ENCODE measurements around the gene CLTCL1.
A peak's percentile ranks its signal among the peaks of the same experiment; 100 is the strongest.

CLTCL1 gene

DNA sequence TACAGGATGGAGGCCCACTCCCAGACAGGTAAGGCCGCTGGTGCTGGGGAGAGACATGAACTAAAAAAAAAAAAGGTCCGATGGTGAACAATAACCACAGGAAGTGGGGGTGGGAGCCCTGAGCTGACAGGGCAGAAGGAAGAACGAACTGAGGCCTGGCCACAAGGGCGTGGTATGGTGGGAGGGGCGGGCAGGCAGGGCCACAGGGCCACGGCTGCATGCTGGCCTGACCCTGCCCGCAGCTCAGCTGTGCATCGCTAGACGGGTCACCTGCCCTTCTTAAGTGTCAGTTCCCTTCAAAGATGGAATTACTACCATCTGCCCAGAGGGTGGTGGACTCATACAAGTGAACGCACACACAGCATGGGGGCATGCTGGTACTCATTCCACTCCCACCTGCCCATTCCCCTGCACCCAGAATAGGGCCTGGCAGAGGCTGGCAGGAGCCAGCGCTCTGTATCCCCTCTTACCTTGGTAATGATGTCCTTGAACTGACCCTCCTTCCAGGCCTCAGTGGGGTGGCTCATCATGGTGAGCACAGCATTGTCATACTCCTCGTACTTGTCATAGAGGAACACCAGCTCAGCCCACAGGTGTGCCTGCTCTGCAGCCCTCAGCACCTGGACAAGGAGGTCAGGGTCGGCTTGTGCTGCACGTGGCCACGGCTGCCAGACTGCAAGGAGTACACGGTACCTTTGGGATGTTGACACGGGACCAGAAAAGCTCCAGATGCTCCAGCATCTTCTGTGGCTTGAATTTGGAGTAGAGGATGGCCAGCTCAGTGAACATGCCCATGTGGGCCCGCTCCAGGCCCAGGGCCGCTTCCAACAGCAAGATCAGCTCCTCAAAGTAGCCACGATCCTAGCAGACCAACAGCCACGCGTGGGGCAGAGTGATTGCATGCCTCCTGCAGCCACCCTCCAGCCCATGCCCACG, 95.5 kb downstream of the CLTCL1 start:
- DNase-seq, result no peak

GRCh38 chr22:19194766-19195536, 96.6 kb downstream of the CLTCL1 start:
- DNase-seq, result no peak

DNA sequence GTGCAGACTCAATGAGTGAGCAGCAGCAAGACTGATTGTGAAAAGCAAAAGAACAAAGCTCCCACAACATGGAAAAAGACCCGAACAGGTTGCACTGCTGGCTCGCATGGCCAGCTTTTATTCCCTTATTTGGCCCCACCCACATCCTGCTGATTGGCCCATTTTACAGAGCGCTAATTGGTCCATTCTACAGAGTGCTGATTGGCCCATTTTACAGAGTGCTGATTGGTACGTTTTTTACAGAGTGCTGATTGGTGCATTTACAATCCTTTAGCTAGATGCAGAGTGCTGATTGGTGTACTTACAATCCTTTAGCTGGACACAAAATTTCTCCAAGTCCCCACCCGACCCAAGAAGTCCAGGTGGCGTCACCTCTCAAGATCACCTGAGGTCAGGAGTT, 97.6 kb downstream of the CLTCL1 start:
- DNase-seq, result no peak

DNA sequence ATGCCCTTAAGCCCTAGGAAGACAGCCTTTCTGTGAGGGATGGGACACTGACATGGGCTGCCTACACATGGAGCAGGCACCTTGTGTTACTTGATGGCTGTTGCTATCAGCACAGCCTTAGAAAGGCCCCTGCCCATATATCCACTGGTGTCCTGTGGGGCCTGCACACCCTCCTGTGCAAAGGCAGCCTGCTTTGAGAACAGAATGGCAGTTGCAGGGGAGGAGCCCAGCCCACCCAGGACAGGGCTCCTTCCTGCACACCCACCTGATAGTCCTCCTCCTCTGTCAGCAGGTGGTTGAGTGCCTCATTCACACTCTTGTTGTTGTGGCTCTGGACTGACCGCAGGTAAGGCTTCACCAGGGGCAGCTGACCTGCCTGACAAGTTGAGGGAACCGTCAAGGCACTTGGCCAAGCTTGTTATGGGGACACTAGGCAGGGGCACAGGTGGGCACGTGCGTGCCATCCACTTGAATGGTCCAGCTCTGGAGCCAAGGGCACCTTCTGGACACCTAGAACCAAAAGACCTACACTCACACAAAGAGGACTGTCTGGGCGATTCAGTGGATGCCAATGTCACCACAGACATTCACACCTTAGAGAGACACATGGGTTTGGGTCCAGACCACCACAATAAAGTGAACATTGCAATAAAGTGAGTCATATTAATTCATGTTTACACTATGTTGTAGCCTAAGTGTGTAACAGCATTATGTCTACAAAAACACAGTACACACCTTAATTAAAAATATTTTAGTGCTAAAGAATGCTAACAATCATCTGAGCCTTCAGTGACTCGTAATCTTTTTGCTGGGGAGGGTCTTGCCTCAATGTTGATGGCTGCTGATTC, 103.6 kb downstream of the CLTCL1 start:
- DNase-seq, result no peak

DNA sequence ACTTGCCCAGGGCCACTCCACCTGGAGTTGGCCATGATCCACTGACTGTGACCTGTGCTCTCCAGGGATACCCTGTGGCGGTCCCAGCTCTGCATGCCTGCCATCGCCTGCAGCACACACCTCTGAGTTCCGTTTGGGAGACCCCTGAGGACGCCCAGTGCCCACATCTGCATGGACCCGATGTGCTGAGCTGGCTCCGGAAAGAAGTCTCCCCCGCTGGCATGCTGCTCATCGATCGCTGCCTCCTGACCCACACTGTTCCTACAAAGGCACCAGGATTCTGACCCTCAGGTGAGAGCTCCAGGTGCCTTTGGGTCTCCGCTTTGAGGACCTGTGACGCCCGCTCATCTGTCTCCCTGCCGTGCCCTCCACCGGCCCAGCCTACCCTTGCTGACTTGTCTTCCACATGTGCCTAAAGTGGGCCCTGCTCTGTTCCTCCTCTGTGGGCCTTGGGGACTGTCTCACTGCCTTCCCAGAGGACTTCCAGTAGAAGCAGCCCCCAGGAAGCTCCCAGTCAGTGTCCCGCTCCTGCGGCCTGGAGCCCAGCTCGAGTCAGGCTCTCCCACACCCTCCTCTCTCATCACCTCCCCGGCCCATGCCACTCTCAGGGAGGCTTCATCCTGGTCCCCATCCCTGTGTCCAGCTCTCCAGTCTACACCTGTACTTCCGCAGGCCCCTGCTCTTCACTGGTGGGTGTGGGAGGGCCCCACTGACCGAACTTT, 107.1 kb downstream of the CLTCL1 start:
- DNase-seq, result no peak

- no peak for DNase-seq
Observed at GRCh38 chr22:19183216-19183615, 108.3 kb downstream of the CLTCL1 start.

GRCh38 chr22:19182472-19183157, 108.9 kb downstream of the CLTCL1 start:
- DNase-seq, result no peak

DNA sequence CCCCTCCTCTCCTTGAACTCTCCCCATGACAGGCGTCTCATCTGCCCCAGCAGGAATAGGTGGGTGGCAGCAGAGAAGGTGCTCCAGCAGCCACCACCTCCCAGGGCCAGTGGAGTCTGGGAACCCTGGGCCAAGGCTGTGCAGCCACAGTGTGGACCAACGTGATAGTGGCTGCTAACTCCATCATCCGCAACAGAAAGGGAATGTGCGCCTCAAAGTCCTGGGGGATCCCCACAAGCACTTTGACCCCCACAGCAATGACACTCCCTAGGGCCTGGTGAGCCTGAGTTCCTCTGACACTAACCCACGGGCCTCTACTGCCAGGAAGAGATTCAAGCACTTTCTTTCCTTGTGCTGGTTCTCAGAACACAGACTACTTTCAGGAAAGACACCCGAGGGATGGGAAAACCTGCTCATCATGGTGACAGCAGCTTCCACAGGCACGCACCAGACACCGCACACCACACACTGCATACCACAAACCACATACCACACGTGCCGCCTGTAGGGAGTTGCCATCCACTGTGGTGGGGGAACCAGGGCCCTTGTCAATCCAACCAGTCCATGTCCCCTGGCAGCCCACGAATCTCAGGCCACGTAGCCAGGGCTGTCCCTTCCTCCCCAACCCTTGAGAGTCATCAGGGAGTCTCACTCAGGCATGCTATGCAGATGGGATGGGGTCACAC, 109.6 kb downstream of the CLTCL1 start:
- DNase-seq, result no peak

DNA sequence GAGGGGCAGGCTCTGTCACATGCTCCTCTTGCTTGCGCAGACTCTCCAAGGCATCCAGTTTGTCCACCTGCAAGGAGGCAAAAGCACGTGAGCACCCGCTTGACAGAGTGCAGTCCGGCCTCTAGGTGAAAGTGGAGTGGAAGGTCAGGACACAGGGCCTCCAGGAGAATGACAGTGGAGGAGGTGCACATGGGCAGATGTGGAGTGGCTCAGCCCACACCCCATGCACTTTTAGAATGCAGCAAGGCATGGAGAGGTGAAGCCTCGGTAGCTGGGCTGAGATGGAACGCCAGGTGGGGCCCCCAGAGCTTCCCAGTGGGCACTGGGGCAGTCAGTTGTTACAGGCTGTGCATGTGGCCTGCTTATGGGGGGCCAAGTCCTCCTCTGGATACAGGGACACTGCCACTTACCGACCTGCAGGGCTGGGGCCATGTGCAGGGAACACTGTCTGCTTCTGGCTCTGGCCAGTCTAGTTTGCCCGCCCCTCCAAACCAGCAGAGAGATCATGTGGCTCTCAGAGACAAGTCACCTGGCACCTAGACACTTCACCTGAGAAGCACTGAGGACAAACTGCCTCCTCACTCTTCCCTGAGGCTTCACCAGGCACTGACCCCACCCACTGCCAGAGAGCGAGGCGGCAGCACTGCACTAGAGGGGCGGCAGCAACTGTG, 110.6 kb downstream of the CLTCL1 start:
- no peak for DNase-seq

DNA sequence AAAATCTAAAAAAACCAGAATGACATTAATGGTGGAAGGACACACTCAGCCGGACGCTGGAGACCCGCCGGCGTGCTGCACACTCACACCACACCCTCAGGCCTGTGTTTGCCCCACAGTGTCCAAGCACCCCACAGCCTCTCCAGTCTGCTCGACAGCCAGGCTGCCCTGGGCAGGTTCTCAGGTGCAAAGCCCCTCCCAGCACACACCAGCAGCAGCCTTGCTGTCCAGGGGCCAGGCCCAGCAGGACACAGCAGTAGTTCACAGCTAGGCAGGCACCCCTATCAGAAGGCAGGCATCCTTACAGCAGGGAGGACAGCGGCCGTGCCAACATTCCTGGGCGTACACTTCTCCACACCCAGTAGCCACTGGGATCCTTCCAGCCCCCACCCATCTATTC, 111.3 kb downstream of the CLTCL1 start:
- DNase-seq, result no peak

DNA sequence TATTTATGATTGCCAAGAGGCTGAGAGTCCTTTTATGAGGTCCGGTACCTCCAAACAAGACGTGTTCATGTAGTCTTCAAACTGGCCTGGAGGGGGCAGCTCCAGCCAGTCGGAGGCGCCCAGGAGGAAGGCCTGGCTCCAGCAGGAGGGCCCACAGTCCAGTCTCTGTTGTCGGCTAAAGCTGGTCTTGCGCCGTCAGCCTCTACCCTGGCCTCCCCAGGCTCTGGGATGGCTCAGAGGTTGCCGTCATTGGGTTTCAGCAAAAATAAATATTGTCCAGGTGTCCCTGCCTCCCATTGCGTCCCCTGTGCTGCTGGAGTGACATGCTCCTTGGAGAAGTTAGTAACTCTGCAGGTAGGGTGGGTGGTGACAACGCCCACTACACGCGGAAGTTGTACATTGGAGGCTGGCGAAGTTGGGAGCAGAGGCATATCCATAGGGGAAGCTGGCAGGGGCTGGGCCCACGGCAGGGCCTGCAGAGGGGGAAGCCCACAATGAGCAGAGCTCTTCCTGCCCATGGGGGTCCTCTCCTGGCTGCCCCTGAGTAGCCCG, 111.9 kb downstream of the CLTCL1 start:
- no peak for DNase-seq

DNA sequence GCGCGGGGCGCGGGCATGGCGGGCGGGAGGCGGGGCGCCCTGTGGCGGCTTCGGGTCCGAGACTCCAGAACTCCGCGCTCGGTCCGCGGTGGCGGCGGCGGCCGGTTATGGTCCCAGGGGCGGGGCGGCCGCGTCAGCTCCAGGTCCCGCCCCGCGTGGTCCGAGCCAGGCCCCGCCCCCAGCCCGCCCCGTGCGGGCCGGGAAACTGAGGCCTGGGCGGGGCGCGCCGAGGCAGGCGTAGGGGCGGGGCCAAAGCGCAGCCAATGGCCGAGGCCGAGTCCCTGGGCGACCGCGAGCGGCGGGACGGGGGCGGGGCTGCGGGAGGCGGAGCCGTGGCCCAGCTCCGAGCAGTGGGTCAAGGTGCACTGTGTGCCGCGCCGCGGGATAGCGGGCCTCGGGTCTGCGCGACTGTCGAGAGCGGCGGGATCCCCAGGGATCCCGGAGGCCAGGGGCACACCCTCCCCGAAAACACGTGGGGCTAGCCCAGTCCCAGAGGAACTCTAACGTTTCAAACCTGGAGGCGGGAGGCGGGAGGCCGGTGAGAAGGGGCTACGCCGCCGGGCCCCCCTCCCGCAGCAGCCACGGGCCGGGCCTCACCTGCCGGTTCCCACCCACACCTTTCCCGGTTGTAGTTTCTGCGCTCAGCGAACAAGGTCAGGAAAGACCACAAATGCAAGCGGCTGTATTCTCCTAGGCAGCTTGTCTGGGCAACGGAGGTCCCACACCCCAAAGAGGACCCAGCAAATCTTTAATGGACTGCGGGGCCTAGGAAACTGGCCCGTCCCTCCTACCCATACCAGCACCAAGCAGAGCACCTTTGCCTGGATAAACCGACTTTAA, 112.6 kb downstream of the CLTCL1 start, which contains the start of gene SLC25A1:
SLC25A1 (minus strand) TSS at position 80 of the 840 bp plus-strand sequence; CDS start at position 17, 63 bp downstream.
- peak; percentile 86 for DNase-seq

DNA sequence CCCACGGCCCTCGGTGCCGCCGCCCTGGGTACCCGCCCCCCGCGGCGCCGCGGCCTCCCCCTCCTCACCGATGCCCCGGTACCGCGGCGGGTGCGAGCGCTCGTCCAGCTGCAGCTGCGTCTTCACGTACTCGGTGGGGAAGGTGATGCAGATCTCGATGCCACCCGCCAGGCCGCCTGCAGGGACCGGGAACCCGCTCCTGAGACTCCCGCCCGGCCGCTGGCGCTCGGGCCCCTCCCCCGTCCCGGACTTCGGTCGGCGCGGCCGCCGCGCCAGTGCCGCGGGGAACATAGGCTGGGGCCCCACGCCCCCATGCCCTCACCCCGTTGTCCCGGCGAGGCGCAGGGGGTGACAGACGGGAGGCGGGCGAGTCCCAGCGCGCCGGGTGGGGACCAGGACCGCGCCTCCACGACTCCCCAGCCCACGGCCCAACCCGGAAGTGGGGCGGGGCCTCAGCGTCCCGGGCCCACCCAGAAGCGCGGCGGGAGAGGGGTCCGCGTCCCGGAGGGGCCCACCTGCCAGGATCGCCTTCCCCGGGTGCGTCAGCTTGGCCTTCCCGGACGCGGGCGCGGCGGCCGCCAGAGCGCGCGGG, 113.4 kb downstream of the CLTCL1 start:
- DNase-seq, result peak; percentile 82

DNA sequence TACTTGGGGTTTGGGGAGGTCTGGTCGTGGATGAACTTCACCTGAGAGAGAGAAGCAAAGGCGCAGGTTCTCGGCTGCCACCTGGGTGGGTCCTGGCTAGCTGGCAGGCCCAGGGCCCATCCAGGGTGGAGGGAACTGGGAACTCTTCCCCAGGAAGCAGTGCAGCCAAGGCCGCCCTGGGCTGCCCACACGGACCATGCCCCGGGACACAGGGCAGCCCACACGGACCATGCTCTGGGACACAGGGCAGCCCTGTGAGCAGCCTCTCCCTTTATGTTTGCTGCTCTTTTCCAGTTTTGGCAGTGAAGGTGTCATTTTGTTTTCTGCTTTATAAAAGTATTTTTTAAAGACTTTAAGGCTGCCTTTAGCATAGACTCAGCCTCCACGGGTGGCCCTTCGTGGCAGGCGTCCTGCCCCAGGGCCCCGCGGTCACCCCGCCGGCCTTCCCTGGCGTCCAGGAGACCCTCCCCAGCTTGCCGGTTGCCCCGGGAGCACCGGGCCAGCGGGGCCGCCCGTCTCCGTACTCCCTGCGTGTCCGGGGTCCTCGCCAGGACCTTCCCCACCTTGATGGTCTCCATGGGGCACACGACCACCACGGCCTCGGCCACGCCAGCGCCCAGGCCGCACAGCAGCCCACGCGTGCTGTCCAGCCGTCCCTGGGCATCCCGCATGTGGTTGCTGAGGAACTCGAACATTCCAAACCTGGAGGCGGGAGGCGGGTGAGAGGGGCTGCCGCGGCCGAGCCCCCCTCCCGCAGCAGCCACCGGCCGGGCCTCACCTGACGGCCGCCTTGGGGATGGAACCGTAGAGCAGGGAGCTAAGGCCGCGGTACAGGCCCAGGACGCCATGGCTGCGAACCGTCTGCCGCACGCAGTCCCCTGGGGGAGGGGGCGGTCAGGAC, 114.1 kb downstream of the CLTCL1 start:
- DNase-seq, result no peak

GRCh38 chr22:19176732-19177131, 114.8 kb downstream of the CLTCL1 start:
- no peak for DNase-seq

- no peak for DNase-seq
Observed at GRCh38 chr22:19176175-19176643, 115.3 kb downstream of the CLTCL1 start.

GRCh38 chr22:19175602-19176174, 115.8 kb downstream of the CLTCL1 start:
- no peak for DNase-seq

Data from right kidney (tissue), 1 donor.